ENCODE results near the gene RTEL1.
"Not testable (repeated sequence)": the region's sequence is repeated elsewhere in the genome, so short reads cannot be mapped to it uniquely, and the experiment has no call there.

The RTEL1 gene

GRCh38 chr20:63639093-63639975, 18.8 kb upstream of the RTEL1 start:
- in situ Hi-C loops (cut with MboI; ENCODE audit: low pct_unique_long_range_greater_than_20kb, low sequenced_read_pairs, unreplicated experiment): no loop called here
- no peak for TF ChIP-seq CTCF (IDR thresholded peaks at IDR 0.05; ENCODE audit: extremely low read depth, insufficient read depth, missing control alignments)
- no peak for DNase-seq (ENCODE audit: low spot score)

- in situ Hi-C loops (cut with MboI; ENCODE audit: low pct_unique_long_range_greater_than_20kb, low sequenced_read_pairs, unreplicated experiment): no loop called here
- DNase-seq (ENCODE audit: low spot score): no peak
- TF ChIP-seq CTCF (IDR thresholded peaks at IDR 0.05; ENCODE audit: extremely low read depth, insufficient read depth, missing control alignments): no peak
Observed at GRCh38 chr20:63640086-63640485, 18.0 kb upstream of the RTEL1 start.

GRCh38 chr20:63640686-63641085, 17.4 kb upstream of the RTEL1 start:
- DNase-seq (ENCODE audit: low spot score); in situ Hi-C loops (cut with MboI; ENCODE audit: low pct_unique_long_range_greater_than_20kb, low sequenced_read_pairs, unreplicated experiment): not testable (repeated sequence)

GRCh38 chr20:63641146-63641791, 16.8 kb upstream of the RTEL1 start:
- peak; percentile 65 for DNase-seq (ENCODE audit: low spot score)
- no peak for TF ChIP-seq CTCF (IDR thresholded peaks at IDR 0.05; ENCODE audit: extremely low read depth, insufficient read depth, missing control alignments)
- in situ Hi-C loops (cut with MboI; ENCODE audit: low pct_unique_long_range_greater_than_20kb, low sequenced_read_pairs, unreplicated experiment): no loop called here

GRCh38 chr20:63641792-63642523, 16.2 kb upstream of the RTEL1 start:
- TF ChIP-seq CTCF (IDR thresholded peaks at IDR 0.05; ENCODE audit: extremely low read depth, insufficient read depth, missing control alignments): peak; percentile 56
- peak; percentile 99 for DNase-seq (ENCODE audit: low spot score)
- in situ Hi-C loops (cut with MboI; ENCODE audit: low pct_unique_long_range_greater_than_20kb, low sequenced_read_pairs, unreplicated experiment): no loop called here

- no peak for DNase-seq (ENCODE audit: low spot score)
- TF ChIP-seq CTCF (IDR thresholded peaks at IDR 0.05; ENCODE audit: extremely low read depth, insufficient read depth, missing control alignments): no peak
- in situ Hi-C loops (cut with MboI; ENCODE audit: low pct_unique_long_range_greater_than_20kb, low sequenced_read_pairs, unreplicated experiment): no loop called here
Observed at GRCh38 chr20:63642527-63643247, 15.4 kb upstream of the RTEL1 start.

All from GM13977 (cell line).